NB4 (cell line): ENCODE measurements around the gene EPS8.

ENCODE experiments used
- DNase-seq: peaks from one replicate; pipeline ENCODE4 v3.0.0; 2010; ENCODE audit warnings: low read depth
- H3K4me3 ChIP-seq: one replicate; pipeline ENCODE4 v1.5.1; 2011; ENCODE audit warnings: mild to moderate bottlenecking, low read depth, low read length, moderate library complexity
- CTCF ChIP-seq: IDR thresholded peaks from one replicate; pipeline ENCODE4 v1.5.1; 2012; ENCODE audit warnings: low read depth, low read length
- MAX ChIP-seq: IDR thresholded peaks from 2 replicates; pipeline ENCODE4 v1.6.1; 2011; ENCODE audit warnings: low read depth, low read length
- MYC ChIP-seq: IDR thresholded peaks from 2 replicates; pipeline ENCODE4 v1.6.1; 2011; ENCODE audit warnings: low read depth, low read length
- POLR2A ChIP-seq: IDR thresholded peaks from 2 replicates; pipeline ENCODE4 v1.6.1; 2011; ENCODE audit warnings: mild to moderate bottlenecking; ENCODE audit not compliant: insufficient read length; ENCODE audit errors: extremely low read depth

EPS8 gene

GRCh38 chr12:15646581-15646980 lies 142.6 kb downstream of the EPS8 start:
- TF ChIP-seq POLR2A (no peak), MAX (no peak), MYC (no peak), CTCF (no peak)
- no peak overlapping the region for H3K4me3 ChIP-seq
- DNase-seq = no peak

GRCh38 chr12:15644700-15645099 lies 144.5 kb downstream of the EPS8 start:
- TF ChIP-seq MYC (no peak), CTCF (no peak), MAX (no peak), POLR2A (no peak)
- no peak for DNase-seq
- H3K4me3 ChIP-seq = no peak overlapping the region

GRCh38 chr12:15638231-15638630 lies 151.0 kb downstream of the EPS8 start:
- DNase-seq = no peak
- TF ChIP-seq MYC (no peak), MAX (no peak), CTCF (no peak), POLR2A (no peak)
- no peak overlapping the region for H3K4me3 ChIP-seq

- no peak for TF ChIP-seq POLR2A
- TF ChIP-seq MAX = no peak
- TF ChIP-seq MYC = no peak
- no peak for TF ChIP-seq CTCF
- no peak for DNase-seq
- H3K4me3 ChIP-seq = no peak overlapping the region
Measured at GRCh38 chr12:15636060-15636890, 152.9 kb downstream of the EPS8 start.

- H3K4me3 ChIP-seq = no peak overlapping the region
- no peak for TF ChIP-seq MYC
- DNase-seq = peak; percentile 23
Measured at GRCh38 chr12:15634010-15634683, 155.0 kb downstream of the EPS8 start.

GRCh38 chr12:15633201-15633600 lies 156.0 kb downstream of the EPS8 start:
- H3K4me3 ChIP-seq = no peak overlapping the region
- no peak for TF ChIP-seq MYC
- no peak for TF ChIP-seq MAX
- no peak for TF ChIP-seq CTCF
- TF ChIP-seq POLR2A = no peak
- DNase-seq = no peak
